ENCODE data around the gene TBC1D19. TPM values are rescaled to one million over a fixed set of nuclear protein-coding genes. Genes with fewer than 3 reads are reported as not detected.
"Not testable (repeated sequence)": the region's sequence is repeated elsewhere in the genome, so short reads cannot be mapped to it uniquely, and the experiment has no call there.

Gene TBC1D19
- total and polyA plus RNA-seq, 9 of the 15 experiments (the other 6 are each of a cell fraction or from before 2014, with no cell fraction given): 0.73 to 5.6 (median 3.7) TPM

GRCh38 chr4:26622913-26623312, 39.0 kb downstream of the TBC1D19 start (continued):
- peak; percentile 63; the same call in 1 of the 2 replicates for TF ChIP-seq JUND (IDR thresholded peaks at IDR 0.05; ENCODE audit: borderline replicate concordance, low read depth, low read length)
- TF ChIP-seq JUND (tag; IDR thresholded peaks at IDR 0.05; ENCODE audit: borderline replicate concordance, low read depth, low read length): peak; percentile 81
- TF ChIP-seq ZNF592 (IDR thresholded peaks at IDR 0.05): peak; percentile 65; the same call in 1 of the 2 replicates
- TF ChIP-seq IRF9 (tag; IDR thresholded peaks at IDR 0.05): peak; percentile 93
- peak; percentile 49; the same call in 1 of the 2 replicates for TF ChIP-seq LEF1 (IDR thresholded peaks at IDR 0.05)
- 0 out of 2 replicates have a peak, but pooled peaks have one; percentile 15 for TF ChIP-seq MYBL2 (IDR thresholded peaks at IDR 0.05; ENCODE audit: low read depth)
- TF ChIP-seq MYBL2 (CRISPR knock-in tag; IDR thresholded peaks at IDR 0.05; ENCODE audit: borderline replicate concordance): no peak
- no peak for TF ChIP-seq ZNF75A (CRISPR knock-in tag; IDR thresholded peaks at IDR 0.05)
- TF ChIP-seq BRD9 (IDR thresholded peaks at IDR 0.05; ENCODE audit: low read depth, partially characterized antibody): peak; percentile 40
- peak; percentile 42; the same call in 1 of the 2 replicates for TF ChIP-seq PTTG1 (tag; IDR thresholded peaks at IDR 0.05; ENCODE audit: low read depth)
- TF ChIP-seq ATF3 (IDR thresholded peaks at IDR 0.05): peak; percentile 98
- TF ChIP-seq ATF3 (CRISPR knock-in tag; conservative IDR thresholded peaks at IDR 0.05): no peak
- TF ChIP-seq EP400 (IDR thresholded peaks at IDR 0.05): peak; percentile 62
- TF ChIP-seq SOX6 (IDR thresholded peaks at IDR 0.05): peak; percentile 43; the same call in 1 of the 2 replicates
- TF ChIP-seq KDM1A (IDR thresholded peaks at IDR 0.05): no peak
- TF ChIP-seq L3MBTL2 (IDR thresholded peaks at IDR 0.05): peak; percentile 17; the same call in 1 of the 2 replicates

- POLR2A ChIA-PET; H4K20me1 ChIP-seq (replicated peaks; ENCODE audit: control insufficient read depth, insufficient read depth, low read length); DNase-seq (ENCODE audit: extremely low read depth in 1 of 4, low spot score in 3 of 4); H3K9me3 ChIP-seq (replicated peaks; ENCODE audit: control insufficient read depth, insufficient read depth, low read depth, low read length); H3K27me3 ChIP-seq (ENCODE audit: control insufficient read depth in 2 of 2, insufficient read depth in 2 of 2, low read length in 2 of 2); H3K36me3 ChIP-seq (ENCODE audit: control insufficient read depth, insufficient read depth, low read length); intact Hi-C loops (cut with micrococcal nuclease); H3K9me1 ChIP-seq (ENCODE audit: control insufficient read depth, insufficient read depth, low read length); H2AFZ ChIP-seq (ENCODE audit: low read depth, low read length); ATAC-seq; H3K4me3 ChIP-seq; H3K4me2 ChIP-seq (ENCODE audit: insufficient read depth, low read length); CTCF ChIA-PET (ENCODE audit: low intra/inter-chr PET ratio); in situ Hi-C loops (cut with MboI); H3K9ac ChIP-seq (ENCODE audit: insufficient read depth in 1 of 2, low read depth in 2 of 2, low read length in 2 of 2); H3K79me2 ChIP-seq (ENCODE audit: control insufficient read depth, insufficient read depth, low read length); FAIRE-seq; H3K27ac ChIP-seq (ENCODE audit: extremely low read depth, low read depth, low read length); BruUV-seq (replicated peaks): not testable (repeated sequence)
- peaks cover 5 to 16% of the 10 kb centered on the region in 2 experiments; a peak in 4 of 5 replicates for H3K4me1 ChIP-seq (replicated peaks in 1 of 2; ENCODE audit: control insufficient read depth in 2 of 2, insufficient read depth in 2 of 2, low read length in 2 of 2)
- 50% methylated on average over 1 of the region's 2 CpGs for WGBS (ENCODE audit: insufficient coverage, low coverage, missing lambda C conversion rate)
Measured at GRCh38 chr4:26626658-26627057, 42.8 kb downstream of the TBC1D19 start.
